ENCODE measurements around the gene CNTNAP2.

The CNTNAP2 gene

GRCh38 chr7:146661435-146661834, 544.8 kb downstream of the CNTNAP2 start:
- ChIA-PET CTCF (no interaction called here), POLR2A (no interaction called here)
- Histone ChIP-seq H3K4me3 (ENCODE audit: low read depth, low read length) (no peak overlapping the region), H3K36me3 (ENCODE audit: control insufficient read depth in 2 of 2, insufficient read depth in 1 of 2, low read length in 2 of 2) (no peaks in the 10 kb centered on the region), H3K9me3 (ENCODE audit: control insufficient read depth, insufficient read depth, low read depth, low read length) (no peaks in the 10 kb centered on the region), H3K4me1 (ENCODE audit: control insufficient read depth, insufficient read depth, low read length) (peaks cover 3% of the 10 kb centered on the region), H3K27ac (ENCODE audit: extremely low read depth, low read depth, low read length) (no peak overlapping the region)
- TF ChIP-seq GLI2 (tag by site-specific recombination; IDR thresholded peaks at IDR 0.05; ENCODE audit: borderline replicate concordance, low read depth), result no peak
- TF ChIP-seq ZNF302 (tag by site-specific recombination; IDR thresholded peaks at IDR 0.05; ENCODE audit: low read depth), result no peak
- TF ChIP-seq ZXDB (tag by site-specific recombination; IDR thresholded peaks at IDR 0.05), result no peak
- TF ChIP-seq ZNF280D (tag by site-specific recombination; IDR thresholded peaks at IDR 0.05), result no peak
- TF ChIP-seq IKZF3 (tag by site-specific recombination; IDR thresholded peaks at IDR 0.05), result no peak
- TF ChIP-seq ZNF677 (tag by site-specific recombination; IDR thresholded peaks at IDR 0.05), result no peak
- TF ChIP-seq ZNF10 (tag by site-specific recombination; IDR thresholded peaks at IDR 0.05), result no peak

- ChIA-PET CTCF (no interaction called here), POLR2A (no interaction called here)
- Histone ChIP-seq H3K27ac (ENCODE audit: extremely low read depth, low read depth, low read length) (no peak overlapping the region), H3K4me3 (ENCODE audit: low read depth, low read length) (no peak overlapping the region), H3K36me3 (ENCODE audit: control insufficient read depth in 2 of 2, insufficient read depth in 1 of 2, low read length in 2 of 2) (no peaks in the 10 kb centered on the region), H3K4me1 (ENCODE audit: control insufficient read depth, insufficient read depth, low read length) (peaks cover 3% of the 10 kb centered on the region; the same call in 1 of the 2 replicates), H3K9me3 (ENCODE audit: control insufficient read depth, insufficient read depth, low read depth, low read length) (no peaks in the 10 kb centered on the region)
- TF ChIP-seq ZNF510 (tag by site-specific recombination; IDR thresholded peaks at IDR 0.05; ENCODE audit: insufficient replicate concordance) (no peak), ZNF146 (tag by site-specific recombination; IDR thresholded peaks at IDR 0.05) (no peak), PRDM4 (tag by site-specific recombination; IDR thresholded peaks at IDR 0.05) (0 out of 2 replicates have a peak, but pooled peaks have one; percentile 16), ZNF645 (tag by site-specific recombination; IDR thresholded peaks at IDR 0.05) (no peak), PRDM6 (tag by site-specific recombination; IDR thresholded peaks at IDR 0.05) (no peak), PRDM10 (tag by site-specific recombination; IDR thresholded peaks at IDR 0.05) (peak; percentile 51), ZNF624 (tag by site-specific recombination; IDR thresholded peaks at IDR 0.05) (no peak), ZNF776 (tag by site-specific recombination; IDR thresholded peaks at IDR 0.05; ENCODE audit: borderline replicate concordance) (no peak), SALL2 (tag by site-specific recombination; IDR thresholded peaks at IDR 0.05; ENCODE audit: borderline replicate concordance) (no peak), ZNF629 (tag by site-specific recombination; IDR thresholded peaks at IDR 0.05) (no peak), ZNF114 (tag by site-specific recombination; IDR thresholded peaks at IDR 0.05) (no peak), ZSCAN30 (tag by site-specific recombination; IDR thresholded peaks at IDR 0.05) (no peak)
Observed at GRCh38 chr7:146661929-146662328, 545.3 kb downstream of the CNTNAP2 start.
